Measurements from ENCODE around the gene LRRC8D. TPM values are rescaled to one million over a fixed set of nuclear protein-coding genes. Genes with fewer than 3 reads are reported as not detected.

Gene LRRC8D
- total RNA-seq, 1 donor from 2014 or later: 4.4 TPM

DNA sequence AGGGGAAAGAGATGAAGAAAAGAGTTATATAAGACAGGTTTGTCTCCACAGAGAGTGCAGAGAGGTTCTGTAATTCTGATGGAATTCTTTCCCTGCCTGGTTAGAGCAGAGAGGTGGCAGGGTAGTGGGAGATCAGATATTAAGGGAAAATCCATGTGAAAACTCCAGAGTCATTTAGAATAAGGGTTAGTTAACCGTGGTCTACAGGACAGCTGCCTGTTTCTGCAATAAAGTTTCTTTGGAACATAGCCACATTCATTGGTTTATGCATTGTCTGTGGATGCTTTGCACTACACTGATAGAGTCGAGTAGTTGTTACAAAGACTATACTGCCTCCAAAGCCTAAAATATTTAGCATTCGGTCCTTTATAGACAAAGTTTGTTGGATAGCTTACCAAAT is 55.6 kb downstream of the LRRC8D start:
- no peak for DNase-seq (ENCODE audit: extremely low spot score in 2 of 2)
- TF ChIP-seq POLR2A (IDR thresholded peaks at IDR 0.05) (no peak), POLR2AphosphoS5 (IDR thresholded peaks at IDR 0.05; ENCODE audit: insufficient read depth in 1 of 2, low read depth in 1 of 2) (no peak), CTCF (IDR thresholded peaks at IDR 0.05) (no peak)
- no peaks in the 10 kb centered on the region for H3K27me3 ChIP-seq
- H3K27ac ChIP-seq: no peak overlapping the region
- peaks cover 9% of the 10 kb centered on the region for H3K4me1 ChIP-seq
- H3K9me3 ChIP-seq: no peaks in the 10 kb centered on the region
- H3K36me3 ChIP-seq: no peaks in the 10 kb centered on the region
- H3K4me3 ChIP-seq: no peak overlapping the region
- intact Hi-C loops (cut with DNase I): no loop called here

DNA sequence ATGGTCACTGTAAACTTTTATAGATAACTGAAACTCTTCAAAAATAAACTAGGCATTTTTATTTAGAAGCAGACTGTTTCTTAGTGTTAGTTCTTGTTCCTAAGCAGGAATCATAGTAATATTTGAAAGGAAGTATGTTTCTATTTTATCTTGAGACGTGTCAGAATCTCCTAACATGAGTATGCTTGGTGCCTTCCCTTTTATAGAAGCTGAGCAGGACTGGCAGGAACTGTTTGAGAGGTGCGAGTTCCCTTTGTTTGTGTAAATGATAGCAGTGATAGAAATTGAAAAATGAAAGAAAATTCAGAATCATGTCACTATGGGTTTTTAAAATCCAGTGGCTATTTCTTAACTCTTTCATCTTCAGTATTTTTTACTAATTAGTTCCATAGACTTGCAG is 56.9 kb downstream of the LRRC8D start:
- no peak overlapping the region for H3K27ac ChIP-seq
- H3K4me1 ChIP-seq: peaks cover 9% of the 10 kb centered on the region
- TF ChIP-seq CTCF (IDR thresholded peaks at IDR 0.05): no peak
- no peak for TF ChIP-seq POLR2A (IDR thresholded peaks at IDR 0.05)
- no peak for TF ChIP-seq POLR2AphosphoS5 (IDR thresholded peaks at IDR 0.05; ENCODE audit: insufficient read depth in 1 of 2, low read depth in 1 of 2)
- DNase-seq (ENCODE audit: extremely low spot score in 2 of 2): no peak
- no peaks in the 10 kb centered on the region for H3K27me3 ChIP-seq
- no peaks in the 10 kb centered on the region for H3K36me3 ChIP-seq
- intact Hi-C loops (cut with DNase I): no loop called here
- no peaks in the 10 kb centered on the region for H3K9me3 ChIP-seq
- no peak overlapping the region for H3K4me3 ChIP-seq

- no peak for TF ChIP-seq CTCF (IDR thresholded peaks at IDR 0.05)
- no peak for TF ChIP-seq POLR2AphosphoS5 (IDR thresholded peaks at IDR 0.05; ENCODE audit: insufficient read depth in 1 of 2, low read depth in 1 of 2)
- no peak for TF ChIP-seq POLR2A (IDR thresholded peaks at IDR 0.05)
- no peaks in the 10 kb centered on the region for H3K9me3 ChIP-seq
- no peaks in the 10 kb centered on the region for H3K27me3 ChIP-seq
- intact Hi-C loops (cut with DNase I): no loop called here
- H3K4me1 ChIP-seq: peaks cover 7% of the 10 kb centered on the region
- no peaks in the 10 kb centered on the region for H3K36me3 ChIP-seq
- H3K4me3 ChIP-seq: no peak overlapping the region
- no peak overlapping the region for H3K27ac ChIP-seq
- no peak for DNase-seq (ENCODE audit: extremely low spot score in 2 of 2)
Observed at GRCh38 chr1:89878256-89878655, 57.4 kb downstream of the LRRC8D start.

DNA sequence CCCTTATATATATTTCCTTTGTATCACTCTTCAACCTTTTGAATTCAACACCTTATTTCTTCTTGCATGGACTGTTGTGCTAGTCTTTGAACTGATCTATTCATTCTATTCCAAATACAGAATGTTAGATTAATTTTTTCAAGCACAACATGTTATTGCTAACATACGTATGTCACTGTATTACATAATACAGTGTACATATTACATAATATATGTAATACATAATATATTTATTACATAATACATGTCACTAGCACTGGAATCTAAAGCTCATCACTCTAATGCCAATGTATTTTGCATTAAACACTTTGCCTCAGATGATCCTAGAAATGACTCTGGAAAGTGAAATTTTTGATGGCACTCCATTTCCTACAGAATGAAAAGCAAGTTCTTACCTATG is 59.8 kb downstream of the LRRC8D start:
- no peak for TF ChIP-seq CTCF (IDR thresholded peaks at IDR 0.05)
- TF ChIP-seq POLR2A (IDR thresholded peaks at IDR 0.05): no peak
- TF ChIP-seq POLR2AphosphoS5 (IDR thresholded peaks at IDR 0.05; ENCODE audit: insufficient read depth in 1 of 2, low read depth in 1 of 2): no peak
- intact Hi-C loops (cut with DNase I): no loop called here
- Histone ChIP-seq H3K9me3 (no peaks in the 10 kb centered on the region), H3K27ac (no peak overlapping the region), H3K4me1 (no peaks in the 10 kb centered on the region), H3K27me3 (no peaks in the 10 kb centered on the region), H3K36me3 (no peaks in the 10 kb centered on the region), H3K4me3 (no peak overlapping the region)
- DNase-seq (ENCODE audit: extremely low spot score in 2 of 2): no peak

GRCh38 chr1:89881415-89882058 is 60.7 kb downstream of the LRRC8D start:
- Histone ChIP-seq H3K27ac (no peak overlapping the region), H3K27me3 (no peaks in the 10 kb centered on the region), H3K9me3 (no peaks in the 10 kb centered on the region), H3K4me1 (no peaks in the 10 kb centered on the region), H3K36me3 (no peaks in the 10 kb centered on the region), H3K4me3 (no peak overlapping the region)
- no peak for TF ChIP-seq POLR2A (IDR thresholded peaks at IDR 0.05)
- DNase-seq (ENCODE audit: extremely low spot score in 2 of 2): no peak
- intact Hi-C loops (cut with DNase I): no loop called here
